ENCODE results near the gene HHIP.

GRCh38 chr4:144718958-144719512 lies 73.1 kb downstream of the HHIP start:
- TF ChIP-seq CTCF (IDR thresholded peaks at IDR 0.05): no peak
- no peak for TF ChIP-seq EZH2 (IDR thresholded peaks at IDR 0.05; ENCODE audit: borderline replicate concordance, insufficient read depth, low read depth, low read length, poor library complexity, severe bottlenecking)

Measured in B cell (primary cell).